ENCODE results near the gene OCRL. TPM values are rescaled to one million over a fixed set of nuclear protein-coding genes. Genes with fewer than 3 reads are reported as not detected.

OCRL gene
- total and polyA plus RNA-seq, 2 of the 13 experiments (the other 11 are each of a cell fraction or from before 2014, with no cell fraction given), result 13.4 to 32.0 TPM

DNA sequence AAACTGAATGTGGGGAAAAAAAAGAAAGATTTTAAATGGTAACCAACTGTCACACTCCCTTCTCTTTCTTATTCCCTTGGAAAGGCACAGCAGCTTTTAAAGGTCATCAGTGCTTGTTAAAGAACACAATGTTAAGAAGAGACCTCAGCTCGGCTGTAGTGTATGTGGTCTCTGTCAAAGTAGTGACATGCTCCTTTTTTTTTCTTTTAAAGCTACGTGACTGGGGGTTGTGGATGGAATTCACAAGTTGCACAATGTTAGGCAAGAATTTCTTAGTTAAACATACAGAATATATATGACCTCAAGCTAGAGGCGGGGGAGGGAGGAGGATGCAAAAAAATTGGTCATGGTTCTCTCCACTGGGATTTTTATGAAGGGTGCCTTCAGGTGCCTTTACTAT is 45.6 kb downstream of the OCRL start (continued):
- TF ChIP-seq ZBTB46 (CRISPR knock-in tag; IDR thresholded peaks at IDR 0.05; ENCODE audit: borderline replicate concordance) (no peak), MLX (CRISPR knock-in tag; IDR thresholded peaks at IDR 0.05) (no peak), ATF2 (CRISPR knock-in tag; IDR thresholded peaks at IDR 0.05) (peak; percentile 67; the same call in 1 of the 2 replicates), ARHGAP35 (CRISPR knock-in tag; IDR thresholded peaks at IDR 0.05; ENCODE audit: borderline replicate concordance) (no peak), GABPB1 (CRISPR knock-in tag; IDR thresholded peaks at IDR 0.05) (no peak), ZNF282 (IDR thresholded peaks at IDR 0.05; ENCODE audit: partially characterized antibody) (no peak), ZSCAN21 (CRISPR knock-in tag; IDR thresholded peaks at IDR 0.05; ENCODE audit: borderline replicate concordance) (no peak), PAWR (CRISPR knock-in tag; IDR thresholded peaks at IDR 0.05; ENCODE audit: borderline replicate concordance) (no peak), YEATS2 (CRISPR knock-in tag; IDR thresholded peaks at IDR 0.05; ENCODE audit: borderline replicate concordance) (no peak), RBM22 (optimal IDR thresholded peaks at IDR 0.05; ENCODE audit: low read length) (no peak), ZNF337 (CRISPR knock-in tag; IDR thresholded peaks at IDR 0.05; ENCODE audit: borderline replicate concordance, low read depth) (no peak), ZNF710 (CRISPR knock-in tag; IDR thresholded peaks at IDR 0.05; ENCODE audit: borderline replicate concordance) (no peak), ZNF674 (CRISPR knock-in tag; IDR thresholded peaks at IDR 0.05; ENCODE audit: low read depth) (no peak), GLMP (CRISPR knock-in tag; IDR thresholded peaks at IDR 0.05; ENCODE audit: borderline replicate concordance) (no peak), ZBTB21 (CRISPR knock-in tag; IDR thresholded peaks at IDR 0.05) (peak; percentile 19; the same call in 1 of the 2 replicates), HMG20A (CRISPR knock-in tag; IDR thresholded peaks at IDR 0.05; ENCODE audit: borderline replicate concordance) (0 out of 2 replicates have a peak, but pooled peaks have one; percentile 43), CCDC6 (CRISPR knock-in tag; IDR thresholded peaks at IDR 0.05) (no peak), CSRNP1 (CRISPR knock-in tag; IDR thresholded peaks at IDR 0.05) (no peak)
- TF ChIP-seq, protein P1, sequence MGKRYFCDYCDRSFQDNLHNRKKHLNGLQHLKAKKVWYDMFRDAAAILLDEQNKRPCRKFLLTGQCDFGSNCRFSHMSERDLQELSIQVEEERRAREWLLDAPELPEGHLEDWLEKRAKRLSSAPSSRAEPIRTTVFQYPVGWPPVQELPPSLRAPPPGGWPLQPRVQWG (CRISPR knock-in tag; IDR thresholded peaks at IDR 0.05; ENCODE audit: borderline replicate concordance, low read depth), result no peak

Data from HepG2 (cell line).